GM19452 (cell line): ENCODE data around the gene FAM89B.

ENCODE experiments used
- ATAC-seq: cut with Tn5 transposase; IDR thresholded peaks from one replicate; pipeline ENCODE4 v1.9.1; 2021; ENCODE audit not compliant: unreplicated experiment

Gene FAM89B

DNA sequence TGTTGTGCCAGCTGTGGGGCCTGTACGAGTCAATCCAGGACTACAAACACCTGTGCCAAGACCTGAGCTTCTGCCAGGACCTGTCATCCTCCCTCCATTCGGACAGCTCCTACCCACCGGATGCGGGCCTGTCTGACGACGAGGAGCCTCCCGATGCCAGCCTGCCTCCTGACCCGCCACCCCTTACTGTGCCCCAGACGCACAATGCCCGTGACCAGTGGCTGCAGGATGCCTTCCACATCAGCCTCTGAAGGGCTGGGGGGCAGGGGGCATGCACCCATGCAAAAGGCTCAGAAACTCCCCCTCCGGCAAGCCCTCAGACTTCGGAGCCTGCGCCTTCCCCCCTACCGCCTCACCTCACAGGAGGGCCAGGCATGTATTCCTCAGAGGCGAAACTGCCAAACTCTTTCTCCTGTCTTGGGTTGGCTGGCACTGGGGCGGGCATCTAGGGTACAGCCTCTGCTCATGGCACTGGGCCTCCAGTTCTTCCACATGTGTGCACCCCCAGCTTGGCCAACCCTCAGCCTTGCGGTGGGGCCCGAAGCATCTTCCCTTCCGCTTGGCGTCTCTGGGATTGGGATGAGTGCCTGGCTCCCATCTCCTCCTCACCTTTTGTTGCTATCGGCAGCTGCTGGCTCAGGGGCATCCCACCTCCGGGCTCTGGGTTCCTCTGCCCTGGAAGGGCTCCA lies 1.2 kb downstream of the FAM89B start:
- no peak for ATAC-seq

- ATAC-seq = peak; percentile 29
These were observed 1.9 kb downstream of the FAM89B start for GRCh38 chr11:65574109-65574810.

DNA sequence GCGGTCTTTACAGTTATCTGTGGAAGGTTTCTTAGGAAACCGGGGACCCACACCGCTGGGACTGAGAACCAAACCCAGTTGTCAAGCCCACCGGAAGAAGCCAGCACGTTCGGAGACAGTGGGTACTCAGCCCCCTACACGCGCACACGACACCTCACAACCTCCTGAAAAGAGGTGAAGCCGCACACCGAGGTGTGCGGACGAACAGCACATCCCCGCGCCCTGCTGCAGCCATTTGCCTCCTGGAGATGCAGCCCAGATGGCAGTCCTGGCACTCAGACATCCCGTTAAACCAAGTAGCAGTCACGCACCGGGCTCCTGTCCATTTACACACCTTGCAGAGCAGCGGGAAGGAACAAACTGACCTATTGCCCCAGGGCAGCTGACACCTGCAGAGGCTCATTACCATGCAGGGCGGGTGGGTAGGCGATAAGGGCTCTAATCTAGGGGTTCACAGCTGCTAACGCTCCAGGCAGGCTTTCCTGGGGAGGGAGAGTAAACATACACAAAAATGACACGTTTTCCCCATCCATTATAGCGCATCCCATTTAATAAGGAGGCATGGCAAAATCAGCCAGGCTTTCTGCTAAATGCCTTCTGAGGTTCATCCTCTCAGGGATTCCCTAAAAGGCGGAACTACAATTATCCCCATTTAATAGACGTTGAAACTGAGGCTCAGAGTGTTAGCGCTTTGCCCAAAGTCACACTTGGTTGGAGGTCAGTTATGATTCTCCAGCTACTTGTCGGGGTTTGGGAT lies 2.7 kb downstream of the FAM89B start:
- no peak for ATAC-seq

- no peak for ATAC-seq
These were observed 3.4 kb downstream of the FAM89B start, which contains the start of gene EHBP1L1 for GRCh38 chr11:65575568-65576231. TSS of gene EHBP1L1 (plus strand) at chr11:65576053. CDS start at chr11:65576303, 250 bp downstream.

DNA sequence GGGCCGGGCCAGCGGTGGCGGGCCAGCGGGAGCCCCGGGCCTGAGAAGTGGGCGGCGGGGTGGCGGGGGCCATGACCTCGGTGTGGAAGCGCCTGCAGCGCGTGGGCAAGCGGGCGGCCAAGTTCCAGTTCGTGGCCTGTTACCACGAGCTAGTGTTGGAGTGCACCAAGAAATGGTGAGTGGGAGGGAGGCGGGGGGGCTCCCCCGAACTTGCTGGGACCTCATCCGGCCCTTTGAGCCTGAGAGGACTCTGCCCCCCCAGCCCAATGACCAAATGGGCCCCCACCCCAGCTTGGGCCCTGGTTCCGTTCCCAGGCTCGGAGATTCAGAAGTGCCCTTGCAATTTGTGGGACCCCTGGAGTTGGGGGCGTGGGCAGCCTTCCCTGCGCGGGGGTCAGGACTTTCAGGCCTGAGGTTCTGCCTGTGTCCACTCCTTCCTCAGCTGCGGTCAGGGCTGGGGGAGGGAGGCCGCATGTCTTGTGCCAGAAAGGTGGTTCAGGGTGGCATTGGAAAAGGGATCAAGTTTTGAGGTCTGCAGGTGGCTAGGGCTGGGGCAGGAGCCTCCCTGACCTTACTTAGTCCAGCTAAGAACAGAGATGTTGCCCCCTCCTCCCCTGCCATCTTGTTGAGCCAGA lies 4.0 kb downstream of the FAM89B start:
- ATAC-seq = no peak

GRCh38 chr11:65576867-65577755 lies 4.8 kb downstream of the FAM89B start:
- ATAC-seq = no peak

DNA sequence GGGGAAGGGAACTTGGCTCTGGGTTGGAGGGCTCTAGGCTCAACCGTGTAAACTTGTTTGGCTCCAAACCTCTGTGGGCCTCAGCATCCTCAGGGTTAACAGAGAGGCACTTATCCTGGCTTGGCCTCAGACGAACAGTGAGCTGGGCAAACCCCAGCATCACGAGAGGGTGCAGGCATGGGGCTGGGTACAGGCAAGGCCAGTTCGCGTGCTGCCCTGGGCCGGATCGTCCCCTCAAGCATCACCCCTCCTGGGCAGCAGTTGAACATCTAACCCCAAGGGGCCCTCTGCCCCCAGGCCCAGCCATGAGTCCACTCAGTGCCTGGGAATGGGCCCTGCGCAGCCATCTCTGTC lies 5.4 kb downstream of the FAM89B start:
- no peak for ATAC-seq

DNA sequence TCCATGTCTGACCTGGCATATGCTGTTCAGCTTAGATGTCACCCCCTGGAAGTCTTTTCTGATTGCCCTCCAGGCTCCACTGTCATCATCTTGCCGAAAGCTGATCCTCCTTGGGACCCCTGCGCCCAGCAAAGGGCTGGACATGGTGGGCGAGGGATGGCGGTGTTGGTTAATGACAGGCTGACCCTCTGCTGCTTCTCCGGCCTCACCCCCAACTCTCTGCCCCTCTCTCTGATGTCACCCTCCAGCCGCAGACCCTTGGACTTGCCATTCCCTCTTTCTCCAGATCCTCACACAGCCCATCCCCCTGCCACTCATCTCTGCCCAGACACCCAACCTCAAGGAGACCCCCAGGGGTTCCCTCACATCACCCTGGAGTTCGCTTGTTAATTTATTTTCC lies 5.8 kb downstream of the FAM89B start:
- no peak for ATAC-seq

DNA sequence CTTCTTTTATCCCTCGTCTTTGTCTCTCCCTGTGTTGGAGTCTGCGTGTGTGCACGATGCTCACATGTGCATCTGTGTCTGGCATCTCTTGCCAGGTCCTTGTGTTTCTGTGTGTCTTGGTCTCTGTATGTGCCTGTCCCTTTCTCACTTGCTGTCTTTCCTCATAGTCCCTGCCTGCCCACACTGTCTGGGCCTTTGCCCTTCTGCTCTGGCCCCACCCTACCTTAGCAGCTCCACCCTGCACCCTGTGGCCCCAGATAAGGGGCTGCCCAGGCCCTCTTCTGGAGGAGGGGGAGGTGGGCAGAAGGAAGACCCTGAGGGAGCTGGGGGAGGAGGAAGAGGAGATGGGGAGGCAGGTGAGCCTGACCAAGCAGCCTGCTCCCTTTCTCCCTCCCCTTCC lies 6.3 kb downstream of the FAM89B start:
- no peak for ATAC-seq

GRCh38 chr11:65579291-65579690 lies 7.0 kb downstream of the FAM89B start:
- no peak for ATAC-seq

DNA sequence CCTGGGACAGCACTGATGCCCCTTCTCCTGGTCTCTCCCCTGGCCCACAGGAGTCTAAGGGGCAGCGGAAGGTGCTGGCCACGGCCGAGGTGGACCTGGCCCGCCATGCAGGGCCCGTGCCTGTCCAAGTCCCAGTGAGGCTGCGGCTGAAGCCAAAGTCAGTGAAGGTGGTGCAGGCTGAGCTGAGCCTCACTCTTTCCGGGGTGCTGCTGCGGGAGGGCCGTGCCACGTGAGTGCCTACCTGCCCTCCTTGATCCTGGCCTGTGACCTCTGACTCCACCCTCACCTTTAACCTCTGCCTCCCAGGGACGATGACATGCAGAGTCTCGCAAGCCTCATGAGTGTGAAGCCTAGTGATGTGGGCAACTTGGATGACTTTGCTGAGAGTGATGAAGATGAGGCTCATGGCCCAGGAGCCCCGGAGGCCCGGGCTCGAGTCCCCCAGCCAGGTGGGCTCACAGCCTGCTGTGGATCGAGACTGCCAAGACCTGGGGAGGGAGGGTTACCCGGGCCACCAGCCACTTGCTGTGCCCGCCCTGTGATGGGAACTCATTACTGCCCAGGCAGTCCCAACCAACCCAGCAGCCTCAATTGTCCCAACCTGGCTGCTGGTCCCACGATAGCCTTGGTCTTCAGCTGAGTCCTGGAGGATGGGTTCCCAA lies 7.8 kb downstream of the FAM89B start:
- no peak for ATAC-seq

DNA sequence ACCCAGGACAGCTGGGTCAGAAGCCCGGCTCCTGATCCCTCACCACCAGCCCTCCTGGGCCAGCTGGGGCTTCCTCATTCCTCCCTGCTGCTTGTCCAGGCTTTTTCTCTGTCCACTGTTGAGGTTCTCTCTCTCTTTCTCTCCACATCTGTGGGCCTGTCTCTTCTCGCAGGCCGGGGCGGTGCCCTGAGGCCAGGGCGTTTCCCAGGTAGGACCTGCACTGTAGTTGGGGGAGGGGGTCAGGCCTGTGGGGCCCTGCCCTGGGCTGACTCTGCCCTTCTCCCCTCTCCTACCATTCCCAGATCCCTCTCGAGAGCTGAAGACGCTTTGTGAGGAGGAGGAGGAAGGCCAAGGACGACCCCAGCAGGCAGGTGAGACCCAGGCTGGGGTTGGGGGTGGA lies 8.4 kb downstream of the FAM89B start:
- no peak for ATAC-seq

DNA sequence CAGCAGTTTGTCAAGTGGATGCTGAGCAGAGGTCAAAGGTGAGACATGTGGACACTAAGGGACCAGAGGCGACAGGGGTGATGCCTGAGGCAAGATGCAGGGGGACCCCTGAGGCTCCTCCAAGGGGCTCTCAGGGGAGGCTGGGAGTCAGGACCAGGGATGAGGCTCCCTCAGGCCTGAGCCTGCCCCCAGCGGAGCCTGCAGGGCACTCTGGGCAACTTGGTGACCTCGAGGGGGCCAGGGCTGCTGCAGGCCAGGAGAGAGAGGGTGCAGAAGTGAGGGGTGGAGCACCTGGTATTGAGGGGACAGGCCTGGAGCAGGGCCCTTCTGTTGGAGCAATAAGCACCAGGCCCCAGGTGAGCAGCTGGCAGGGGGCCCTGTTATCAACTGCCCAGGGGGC lies 9.6 kb downstream of the FAM89B start:
- ATAC-seq = no peak

DNA sequence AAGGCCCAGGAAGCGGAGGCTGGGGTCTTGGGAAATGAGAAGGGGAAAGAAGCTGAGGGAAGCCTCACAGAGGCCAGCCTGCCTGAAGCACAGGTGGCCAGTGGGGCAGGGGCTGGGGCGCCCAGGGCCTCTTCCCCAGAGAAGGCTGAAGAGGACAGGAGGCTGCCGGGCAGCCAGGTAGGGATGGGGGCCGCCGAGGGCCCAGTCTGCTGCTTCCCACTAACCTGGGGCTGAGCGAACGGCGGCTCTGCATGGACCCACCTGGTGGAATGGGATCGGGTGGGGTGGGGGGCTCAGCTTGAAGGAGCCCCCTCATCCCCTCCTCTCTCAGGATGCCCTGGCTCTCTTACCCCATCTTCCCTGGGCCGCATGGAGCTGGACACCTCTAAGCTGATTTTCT lies 11.3 kb downstream of the FAM89B start:
- no peak for ATAC-seq

GRCh38 chr11:65584106-65584505 lies 11.8 kb downstream of the FAM89B start:
- ATAC-seq = no peak

DNA sequence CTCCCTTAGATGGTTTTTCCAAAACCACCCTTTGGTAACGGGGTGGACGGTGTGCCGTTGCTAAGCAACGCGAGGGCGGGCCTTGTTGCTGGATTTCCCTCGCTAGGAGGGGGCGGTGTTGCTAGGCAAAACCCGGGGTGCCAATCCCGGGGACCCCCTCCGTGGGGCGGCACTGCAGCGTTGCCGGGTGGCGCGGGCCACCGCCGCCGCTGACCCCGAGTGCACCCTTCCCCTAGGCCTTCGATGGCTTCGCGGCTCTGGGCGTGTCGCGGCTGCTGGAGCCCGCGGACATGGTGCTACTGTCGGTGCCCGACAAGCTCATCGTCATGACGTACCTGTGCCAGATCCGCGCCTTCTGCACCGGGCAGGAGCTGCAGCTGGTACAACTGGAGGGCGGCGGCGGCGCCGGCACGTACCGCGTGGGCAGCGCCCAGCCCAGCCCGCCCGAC lies 12.4 kb downstream of the FAM89B start:
- no peak for ATAC-seq

DNA sequence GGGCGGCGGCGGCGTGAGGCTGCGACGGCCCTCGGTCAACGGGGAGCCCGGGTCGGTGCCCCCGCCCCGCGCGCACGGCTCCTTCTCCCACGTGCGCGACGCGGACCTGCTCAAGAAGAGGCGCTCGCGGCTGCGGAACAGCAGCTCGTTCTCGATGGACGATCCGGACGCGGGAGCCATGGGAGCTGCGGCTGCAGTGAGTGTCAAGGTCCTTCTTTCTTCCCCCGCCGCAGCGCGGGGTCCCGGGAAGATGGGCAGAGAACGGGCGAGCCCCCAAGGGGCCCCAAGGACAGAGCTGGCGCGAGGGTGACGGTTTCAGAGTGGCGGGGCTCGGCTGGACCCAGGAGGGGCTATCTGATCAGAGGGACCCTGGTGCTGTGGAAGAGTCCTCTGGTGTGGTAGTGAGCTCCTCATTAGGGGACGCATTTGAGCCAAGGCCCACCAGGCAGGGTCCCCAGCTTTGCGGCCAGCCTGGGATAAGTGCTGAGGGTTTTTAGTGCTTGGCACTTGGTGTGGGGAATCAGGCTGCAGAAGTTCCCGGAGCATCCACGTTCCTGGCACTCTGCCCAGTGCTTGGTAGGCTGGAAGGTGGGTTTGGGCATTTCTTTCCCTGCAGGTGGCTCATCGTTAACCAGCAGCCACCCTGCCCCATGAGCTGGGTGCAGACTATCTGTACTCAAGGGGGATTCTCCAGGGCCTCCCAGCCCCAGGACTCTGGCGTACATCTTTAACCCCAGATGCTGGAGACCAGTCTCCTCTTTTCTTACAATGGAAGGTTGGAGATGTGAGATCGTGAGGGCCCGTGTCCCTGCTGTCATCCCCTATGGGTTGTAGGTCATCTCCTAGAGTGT lies 13.3 kb downstream of the FAM89B start:
- no peak for ATAC-seq

DNA sequence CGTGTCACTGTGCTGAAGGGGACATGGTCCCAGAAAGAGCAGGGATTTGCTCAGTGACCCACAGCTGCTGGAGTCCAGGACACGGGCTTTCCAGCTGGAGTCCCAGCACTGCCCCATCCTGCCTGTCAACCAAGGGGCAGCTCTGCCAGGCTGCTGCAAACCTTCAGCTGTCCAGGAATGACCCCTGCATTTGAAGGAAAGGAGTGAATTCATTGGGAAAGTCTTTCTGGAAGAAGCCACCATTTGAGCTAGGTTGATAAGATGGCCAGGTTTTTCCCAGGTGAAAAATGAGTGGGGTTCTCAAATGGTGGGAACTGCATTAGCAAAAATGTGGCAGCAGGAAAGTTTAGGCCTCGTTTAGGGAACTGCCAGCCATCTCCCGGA lies 13.9 kb downstream of the FAM89B start:
- ATAC-seq = no peak

DNA sequence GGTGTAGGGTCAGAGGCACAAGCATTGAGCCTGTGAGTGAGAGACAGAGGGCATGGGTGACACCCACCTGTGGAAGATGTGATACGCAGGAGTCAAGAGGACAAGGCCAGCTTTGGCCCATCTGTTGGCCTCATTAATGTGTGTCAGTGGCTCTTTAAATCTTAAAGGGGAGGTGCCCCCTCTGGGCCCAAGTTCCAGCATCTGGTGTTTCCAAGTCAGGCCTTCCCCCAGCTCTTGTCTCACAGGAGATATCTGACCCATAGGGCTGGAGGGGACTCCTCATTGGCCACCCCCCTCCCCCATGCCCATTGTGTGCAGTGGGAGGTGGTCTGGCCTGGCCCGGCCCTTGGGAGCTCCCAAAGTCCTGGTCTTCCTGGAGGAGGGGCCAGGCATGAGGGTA lies 14.3 kb downstream of the FAM89B start:
- ATAC-seq = no peak
